ENCODE data around the gene PPP4R1.

The PPP4R1 gene

DNA sequence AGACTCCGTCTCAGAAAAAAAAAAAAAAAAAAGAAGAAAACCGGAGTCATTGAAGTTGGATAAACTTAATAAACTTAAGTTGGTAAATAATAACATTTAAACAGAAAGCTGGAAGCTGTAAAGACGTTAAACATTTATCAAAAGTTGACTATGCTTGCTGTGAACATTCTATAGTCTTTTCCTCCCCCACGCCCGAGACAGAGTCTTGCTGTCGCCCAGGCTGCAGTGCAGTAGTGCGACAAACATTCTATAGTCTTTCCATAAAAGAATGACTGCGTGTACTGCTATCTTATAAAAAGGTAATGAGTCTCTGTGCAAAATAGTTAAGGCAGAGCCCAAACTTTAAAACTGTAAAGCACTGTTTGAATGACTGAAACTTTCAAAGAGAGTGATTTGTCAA, 45.2 kb downstream of the PPP4R1 start:
- H3K9ac ChIP-seq (ENCODE audit: low read depth, low read length, poor library complexity, severe bottlenecking) = no peak overlapping the region
- no peaks in the 10 kb centered on the region for H3K27me3 ChIP-seq (ENCODE audit: insufficient read depth, low read length, poor library complexity, severe bottlenecking)
- no peaks in the 10 kb centered on the region for H3K4me1 ChIP-seq (ENCODE audit: insufficient read depth, low read length, poor library complexity, severe bottlenecking)
- no peaks in the 10 kb centered on the region for H3K9me3 ChIP-seq (ENCODE audit: insufficient read depth, low read depth, low read length)
- no peaks in the 10 kb centered on the region for H4K20me1 ChIP-seq (ENCODE audit: insufficient read depth, low read length, poor library complexity, severe bottlenecking)
- H3K4me3 ChIP-seq (ENCODE audit: low read length, poor library complexity, severe bottlenecking) = no peak overlapping the region
- H3K79me2 ChIP-seq (ENCODE audit: insufficient read depth, low read length) = no peaks in the 10 kb centered on the region
- peaks cover 67% of the 10 kb centered on the region; the same call in 1 of the 2 replicates for H3K36me3 ChIP-seq (ENCODE audit: insufficient read depth, low read length)
- TF ChIP-seq CTCF (conservative IDR thresholded peaks at IDR 0.05; ENCODE audit: low read length) (no peak), EZH2phosphoT487 (IDR thresholded peaks at IDR 0.05; ENCODE audit: borderline replicate concordance) (no peak)
- H3K4me2 ChIP-seq (ENCODE audit: low read depth, low read length, poor library complexity, severe bottlenecking) = no peak overlapping the region
- no peaks in the 10 kb centered on the region for H3K9me2 ChIP-seq (replicated peaks; ENCODE audit: low read depth, low read length)
- H3F3A ChIP-seq (ENCODE audit: low read depth) = no peaks in the 10 kb centered on the region
- no peak overlapping the region for H2AFZ ChIP-seq (ENCODE audit: low read length)

GRCh38 chr18:9568186-9568585, 46.2 kb downstream of the PPP4R1 start:
- no peaks in the 10 kb centered on the region for H4K20me1 ChIP-seq (ENCODE audit: insufficient read depth, low read length, poor library complexity, severe bottlenecking)
- H3K79me2 ChIP-seq (ENCODE audit: insufficient read depth, low read length) = no peaks in the 10 kb centered on the region
- peaks cover 61% of the 10 kb centered on the region; the same call in 1 of the 2 replicates for H3K36me3 ChIP-seq (ENCODE audit: insufficient read depth, low read length)
- H3K9me3 ChIP-seq (ENCODE audit: insufficient read depth, low read depth, low read length) = no peaks in the 10 kb centered on the region
- TF ChIP-seq EZH2phosphoT487 (IDR thresholded peaks at IDR 0.05; ENCODE audit: borderline replicate concordance) (no peak), CTCF (conservative IDR thresholded peaks at IDR 0.05; ENCODE audit: low read length) (no peak)
- H3K4me3 ChIP-seq (ENCODE audit: low read length, poor library complexity, severe bottlenecking) = no peak overlapping the region
- no peak overlapping the region for H2AFZ ChIP-seq (ENCODE audit: low read length)
- H3K4me2 ChIP-seq (ENCODE audit: low read depth, low read length, poor library complexity, severe bottlenecking) = no peak overlapping the region
- no peaks in the 10 kb centered on the region for H3F3A ChIP-seq (ENCODE audit: low read depth)
- H3K4me1 ChIP-seq (ENCODE audit: insufficient read depth, low read length, poor library complexity, severe bottlenecking) = no peaks in the 10 kb centered on the region
- no peak overlapping the region for H3K9ac ChIP-seq (ENCODE audit: low read depth, low read length, poor library complexity, severe bottlenecking)
- H3K27me3 ChIP-seq (ENCODE audit: insufficient read depth, low read length, poor library complexity, severe bottlenecking) = no peaks in the 10 kb centered on the region
- no peaks in the 10 kb centered on the region for H3K9me2 ChIP-seq (replicated peaks; ENCODE audit: low read depth, low read length)

DNA sequence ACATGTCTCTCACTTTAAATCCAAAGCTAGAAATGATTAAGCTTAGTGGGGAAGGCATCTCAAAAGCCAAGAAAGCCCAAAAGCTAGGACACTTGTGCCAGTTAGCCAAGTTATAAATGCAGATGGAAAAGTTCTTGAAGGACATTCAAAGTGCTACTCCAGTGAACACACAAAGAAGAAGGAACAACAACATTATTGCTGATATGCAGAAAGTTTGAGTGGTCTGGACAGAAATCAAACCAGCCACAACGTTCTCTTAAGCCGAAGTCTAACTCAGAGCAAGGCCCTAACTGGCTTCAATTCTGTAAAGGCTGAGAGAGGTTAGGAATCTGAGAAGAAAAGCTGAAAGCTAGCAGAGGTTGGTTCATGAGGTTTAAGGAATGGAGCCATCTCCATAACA, 49.0 kb downstream of the PPP4R1 start:
- Histone ChIP-seq H3K9me2 (replicated peaks; ENCODE audit: low read depth, low read length) (no peaks in the 10 kb centered on the region), H3K9ac (ENCODE audit: low read depth, low read length, poor library complexity, severe bottlenecking) (no peak overlapping the region), H3K27me3 (ENCODE audit: insufficient read depth, low read length, poor library complexity, severe bottlenecking) (no peaks in the 10 kb centered on the region), H3K36me3 (ENCODE audit: insufficient read depth, low read length) (peaks cover 60% of the 10 kb centered on the region; the same call in 1 of the 2 replicates), H3K4me2 (ENCODE audit: low read depth, low read length, poor library complexity, severe bottlenecking) (no peak overlapping the region), H4K20me1 (ENCODE audit: insufficient read depth, low read length, poor library complexity, severe bottlenecking) (no peaks in the 10 kb centered on the region), H2AFZ (ENCODE audit: low read length) (no peak overlapping the region), H3K4me1 (ENCODE audit: insufficient read depth, low read length, poor library complexity, severe bottlenecking) (no peaks in the 10 kb centered on the region), H3K9me3 (ENCODE audit: insufficient read depth, low read depth, low read length) (no peaks in the 10 kb centered on the region), H3F3A (ENCODE audit: low read depth) (no peaks in the 10 kb centered on the region), H3K4me3 (ENCODE audit: low read length, poor library complexity, severe bottlenecking) (no peak overlapping the region), H3K79me2 (ENCODE audit: insufficient read depth, low read length) (no peaks in the 10 kb centered on the region)
- TF ChIP-seq CTCF (conservative IDR thresholded peaks at IDR 0.05; ENCODE audit: low read length) (no peak), EZH2phosphoT487 (IDR thresholded peaks at IDR 0.05; ENCODE audit: borderline replicate concordance) (no peak)

All from Loucy (cell line).